PC-3 (cell line): ENCODE results near the gene ATP4A.

ENCODE experiments used
- EZH2 ChIP-seq: fragments of 300-600 bp; sonication (generic); IDR thresholded peaks from one replicate; pipeline ENCODE4 v1.6.1; 2017; ENCODE audit warnings: antibody characterized with exemption, mild to moderate bottlenecking, low read length; ENCODE audit not compliant: unreplicated experiment
- EZH2phosphoT487 ChIP-seq: fragments of 300-600 bp; sonication (generic); IDR thresholded peaks from 2 replicates; pipeline ENCODE4 v1.6.1; 2018; ENCODE audit warnings: mild to moderate bottlenecking, antibody characterized with exemption, low read length, borderline replicate concordance
- TF ChIP-seq, protein P1 (sequence below): fragments of 300-600 bp; sonication (generic); conservative IDR thresholded peaks from 2 replicates; pipeline ENCODE4 v1.5.1; 2017; ENCODE audit warnings: antibody characterized with exemption, low read depth, mild to moderate bottlenecking, low read length

- TF ChIP-seq, protein P1, sequence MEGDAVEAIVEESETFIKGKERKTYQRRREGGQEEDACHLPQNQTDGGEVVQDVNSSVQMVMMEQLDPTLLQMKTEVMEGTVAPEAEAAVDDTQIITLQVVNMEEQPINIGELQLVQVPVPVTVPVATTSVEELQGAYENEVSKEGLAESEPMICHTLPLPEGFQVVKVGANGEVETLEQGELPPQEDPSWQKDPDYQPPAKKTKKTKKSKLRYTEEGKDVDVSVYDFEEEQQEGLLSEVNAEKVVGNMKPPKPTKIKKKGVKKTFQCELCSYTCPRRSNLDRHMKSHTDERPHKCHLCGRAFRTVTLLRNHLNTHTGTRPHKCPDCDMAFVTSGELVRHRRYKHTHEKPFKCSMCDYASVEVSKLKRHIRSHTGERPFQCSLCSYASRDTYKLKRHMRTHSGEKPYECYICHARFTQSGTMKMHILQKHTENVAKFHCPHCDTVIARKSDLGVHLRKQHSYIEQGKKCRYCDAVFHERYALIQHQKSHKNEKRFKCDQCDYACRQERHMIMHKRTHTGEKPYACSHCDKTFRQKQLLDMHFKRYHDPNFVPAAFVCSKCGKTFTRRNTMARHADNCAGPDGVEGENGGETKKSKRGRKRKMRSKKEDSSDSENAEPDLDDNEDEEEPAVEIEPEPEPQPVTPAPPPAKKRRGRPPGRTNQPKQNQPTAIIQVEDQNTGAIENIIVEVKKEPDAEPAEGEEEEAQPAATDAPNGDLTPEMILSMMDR, result no peak
- TF ChIP-seq EZH2 (no peak), EZH2phosphoT487 (no peak)
Observed at GRCh38 chr19:35585848-35586247, 22.4 kb upstream of the ATP4A start, which contains the start of gene PMIS2.
